Right lobe of liver (tissue), 6 donors: ENCODE data around the gene KCNK3. TPM values are rescaled to one million over a fixed set of nuclear protein-coding genes. Genes with fewer than 3 reads are reported as not detected.

Experiments
- ATAC-seq, 4 donors: fragments of 200-7000 bp; cut with Tn5 transposase; one replicate each; pipeline ENCODE4 v1.9.1; 2020; ENCODE audit warnings: mild to moderate bottlenecking in 4 of 4, moderate library complexity in 4 of 4
- DNase-seq, 3 donors: peaks; one replicate each; pipeline ENCODE4 v3.0.0-alpha.2; 2020
- H3K27ac ChIP-seq, 3 donors: fragments of 200-600 bp; one replicate each; pipeline ENCODE4 v1.8.0; 2022
- H3K27me3 ChIP-seq, 2 donors: fragments of 200-600 bp; one replicate each; pipeline ENCODE4 v1.8.0; 2022
- H3K36me3 ChIP-seq, 4 donors: fragments of 200-600 bp; sonication (generic) in 1 of 4; one replicate each; pipeline versions ENCODE4 v1.5.1 to v1.8.0; 2017 to 2022; ENCODE audit warnings: control low read depth in 1 of 4
- H3K4me1 ChIP-seq, 4 donors: fragments of 200-600 bp; sonication (generic) in 1 of 4; one replicate each; pipeline versions ENCODE4 v1.5.1 to v1.8.0; 2017 to 2022; ENCODE audit warnings: control low read depth in 1 of 4
- H3K4me3 ChIP-seq, 3 donors: fragments of 200-600 bp; one replicate each; pipeline ENCODE4 v1.8.0; 2022
- H3K9me3 ChIP-seq, 4 donors: fragments of 200-600 bp; sonication (generic) in 1 of 4; one replicate each; pipeline versions ENCODE4 v1.5.1 to v1.8.0; 2017 to 2022; ENCODE audit warnings: control low read depth in 1 of 4
- POLR2A ChIP-seq: fragments of 450-650 bp; IDR thresholded peaks from one replicate; pipeline ENCODE4 v1.6.1; 2017; ENCODE audit warnings: antibody characterized with exemption, mild to moderate bottlenecking
- WGBS: methylation state at CpG from one replicate; pipeline ENCODE4 v1.1.6; 2018; ENCODE audit warnings: low coverage, low lambda C conversion rate; ENCODE audit not compliant: insufficient coverage; ENCODE audit errors: missing lambda C conversion rate; 5-methylcytosine and 5-hydroxymethylcytosine counted together
- intact Hi-C, 2 donors: fragments of 100-400 bp; cut with DNase I; formaldehyde crosslinking; loops; one replicate each; pipeline versions ENCODE4 v1.11.2 to v1.14.1; 2022
- total RNA-seq, 6 experiments: library from RNA; depleted of rRNA in 2 of 6; stranded (reverse); fragments of >200 nt in 2 of 6; fragmentation: NEBNext Ultra II Directional in 3 of 6; extraction: Animal tissue kit (Norgen Biotek cat#: 25700) in 3 of 6; gene quantifications; one replicate each; pipeline versions ENCODE4 v1.1.0 to v1.2.4, GENCODE V29; 2016 to 2023
- TF ChIP-seq, protein P1 (sequence below), 4 donors: fragments of 200-600 bp in 3 of 4; fragments of 450-650 bp in 1 of 4; IDR thresholded peaks; one replicate each; pipeline versions ENCODE4 v1.5.1 to v1.8.0; 2016 to 2022; ENCODE audit warnings: antibody characterized with exemption in 4 of 4, mild to moderate bottlenecking in 2 of 4
- donor health status: DM: no; HTN: yes; CAD: no.
- donor health status: DM: no; HTN: no; CAD: no.
- donor health status: DM: no; HTN: no; CAD: no.
- donor health status: DM: no; HTN: yes; CAD: no.
- donor health status: DM: no; HTN: yes; CAD: no.

Gene KCNK3
- total RNA-seq, 6 experiments from 2014 or later: 0.18 to 0.43 (median 0.33) TPM

DNA sequence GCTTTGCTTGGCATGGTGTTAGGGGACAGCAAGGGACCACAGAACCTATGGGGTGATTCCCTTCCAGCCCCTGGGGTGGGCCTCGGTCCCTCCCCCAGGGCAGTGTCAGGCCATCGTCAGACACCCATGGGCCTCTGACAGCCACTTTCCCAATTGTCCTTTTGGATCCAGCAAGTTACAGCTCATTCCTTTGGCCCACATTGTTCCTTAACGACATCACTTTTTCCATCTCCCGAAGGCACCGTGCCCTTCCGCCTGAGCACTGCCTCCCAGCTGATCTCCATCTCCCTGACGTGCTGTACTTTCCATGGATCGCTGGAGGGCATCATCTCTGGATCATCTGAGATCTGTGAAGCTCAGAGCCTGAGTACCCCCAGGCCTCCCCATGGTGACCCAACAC is 10.4 kb upstream of the KCNK3 start:
- ATAC-seq (no peak), DNase-seq (peak in 1 of 3 donors; percentile 1)
- 73% methylated on average over 6 of the region's 8 CpGs for WGBS
- intact Hi-C loops: no loop called here
- no peaks in the 10 kb centered on the region for H3K4me1 ChIP-seq
- H3K4me3 ChIP-seq: no peak overlapping the region
- H3K27me3 ChIP-seq: no peaks in the 10 kb centered on the region
- no peaks in the 10 kb centered on the region for H3K9me3 ChIP-seq
- H3K27ac ChIP-seq: no peak overlapping the region
- TF ChIP-seq, protein P1, sequence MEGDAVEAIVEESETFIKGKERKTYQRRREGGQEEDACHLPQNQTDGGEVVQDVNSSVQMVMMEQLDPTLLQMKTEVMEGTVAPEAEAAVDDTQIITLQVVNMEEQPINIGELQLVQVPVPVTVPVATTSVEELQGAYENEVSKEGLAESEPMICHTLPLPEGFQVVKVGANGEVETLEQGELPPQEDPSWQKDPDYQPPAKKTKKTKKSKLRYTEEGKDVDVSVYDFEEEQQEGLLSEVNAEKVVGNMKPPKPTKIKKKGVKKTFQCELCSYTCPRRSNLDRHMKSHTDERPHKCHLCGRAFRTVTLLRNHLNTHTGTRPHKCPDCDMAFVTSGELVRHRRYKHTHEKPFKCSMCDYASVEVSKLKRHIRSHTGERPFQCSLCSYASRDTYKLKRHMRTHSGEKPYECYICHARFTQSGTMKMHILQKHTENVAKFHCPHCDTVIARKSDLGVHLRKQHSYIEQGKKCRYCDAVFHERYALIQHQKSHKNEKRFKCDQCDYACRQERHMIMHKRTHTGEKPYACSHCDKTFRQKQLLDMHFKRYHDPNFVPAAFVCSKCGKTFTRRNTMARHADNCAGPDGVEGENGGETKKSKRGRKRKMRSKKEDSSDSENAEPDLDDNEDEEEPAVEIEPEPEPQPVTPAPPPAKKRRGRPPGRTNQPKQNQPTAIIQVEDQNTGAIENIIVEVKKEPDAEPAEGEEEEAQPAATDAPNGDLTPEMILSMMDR (IDR thresholded peaks at IDR 0.05): no peak
- TF ChIP-seq POLR2A: no peak
- no peaks in the 10 kb centered on the region for H3K36me3 ChIP-seq

DNA sequence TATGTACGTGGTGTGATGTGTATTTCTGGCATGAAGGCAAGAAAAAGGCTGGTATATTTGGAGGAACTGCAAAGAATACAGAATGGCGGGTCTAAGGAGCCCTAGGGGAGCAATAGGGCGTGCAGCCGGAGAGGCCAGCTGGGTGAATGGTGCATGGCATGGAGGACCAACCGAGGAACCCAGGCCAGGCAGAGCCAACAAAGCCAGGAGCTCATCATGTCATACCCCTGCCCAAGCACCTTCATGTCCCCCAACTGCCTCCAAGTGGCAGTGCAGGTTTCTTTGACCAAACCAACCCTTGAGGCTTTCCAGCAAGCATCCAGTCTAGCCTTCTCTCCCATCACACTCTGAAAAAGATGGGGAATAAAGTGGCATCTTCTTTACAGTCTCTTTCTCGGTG is 8.9 kb upstream of the KCNK3 start:
- Histone ChIP-seq H3K4me1 (no peaks in the 10 kb centered on the region), H3K9me3 (no peaks in the 10 kb centered on the region), H3K27me3 (no peaks in the 10 kb centered on the region), H3K4me3 (no peak overlapping the region), H3K27ac (no peak overlapping the region), H3K36me3 (no peaks in the 10 kb centered on the region)
- no peak for ATAC-seq
- 53% methylated on average over 2 of the region's 6 CpGs for WGBS
- DNase-seq: peak in 1 of 3 donors; percentile 32
- intact Hi-C loops: no loop called here
- TF ChIP-seq POLR2A: no peak
- TF ChIP-seq, protein P1 (IDR thresholded peaks at IDR 0.05): no peak

DNA sequence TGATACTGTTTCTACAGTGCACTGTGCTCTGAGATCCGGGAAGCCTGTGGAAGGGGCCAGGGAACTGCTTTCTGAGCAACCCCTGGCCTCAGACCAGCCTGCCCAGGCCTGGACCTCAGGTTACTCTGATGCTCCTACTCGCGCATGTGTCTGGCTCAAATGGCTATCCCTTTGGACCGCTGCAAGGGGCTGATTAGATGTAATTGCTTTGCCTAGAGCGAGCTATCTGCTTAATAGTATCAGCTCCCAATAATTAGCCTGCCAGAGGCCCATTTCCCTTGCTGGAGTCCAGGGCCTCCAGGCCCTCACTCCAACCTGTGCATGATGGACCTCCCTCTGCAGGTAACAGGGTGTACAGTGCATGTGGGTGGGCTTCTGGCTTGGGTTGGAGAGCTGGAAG is 7.2 kb upstream of the KCNK3 start:
- no peaks in the 10 kb centered on the region for H3K36me3 ChIP-seq
- H3K4me3 ChIP-seq: no peak overlapping the region
- no peak for ATAC-seq
- H3K4me1 ChIP-seq: no peaks in the 10 kb centered on the region
- H3K27ac ChIP-seq: no peak overlapping the region
- DNase-seq: peak in 1 of 3 donors; percentile 9
- intact Hi-C loops: no loop called here
- WGBS: 50% methylated on average over 1 of the region's 5 CpGs
- no peak for TF ChIP-seq POLR2A
- TF ChIP-seq, protein P1 (IDR thresholded peaks at IDR 0.05): no peak
- H3K9me3 ChIP-seq: no peaks in the 10 kb centered on the region
- no peaks in the 10 kb centered on the region for H3K27me3 ChIP-seq

DNA sequence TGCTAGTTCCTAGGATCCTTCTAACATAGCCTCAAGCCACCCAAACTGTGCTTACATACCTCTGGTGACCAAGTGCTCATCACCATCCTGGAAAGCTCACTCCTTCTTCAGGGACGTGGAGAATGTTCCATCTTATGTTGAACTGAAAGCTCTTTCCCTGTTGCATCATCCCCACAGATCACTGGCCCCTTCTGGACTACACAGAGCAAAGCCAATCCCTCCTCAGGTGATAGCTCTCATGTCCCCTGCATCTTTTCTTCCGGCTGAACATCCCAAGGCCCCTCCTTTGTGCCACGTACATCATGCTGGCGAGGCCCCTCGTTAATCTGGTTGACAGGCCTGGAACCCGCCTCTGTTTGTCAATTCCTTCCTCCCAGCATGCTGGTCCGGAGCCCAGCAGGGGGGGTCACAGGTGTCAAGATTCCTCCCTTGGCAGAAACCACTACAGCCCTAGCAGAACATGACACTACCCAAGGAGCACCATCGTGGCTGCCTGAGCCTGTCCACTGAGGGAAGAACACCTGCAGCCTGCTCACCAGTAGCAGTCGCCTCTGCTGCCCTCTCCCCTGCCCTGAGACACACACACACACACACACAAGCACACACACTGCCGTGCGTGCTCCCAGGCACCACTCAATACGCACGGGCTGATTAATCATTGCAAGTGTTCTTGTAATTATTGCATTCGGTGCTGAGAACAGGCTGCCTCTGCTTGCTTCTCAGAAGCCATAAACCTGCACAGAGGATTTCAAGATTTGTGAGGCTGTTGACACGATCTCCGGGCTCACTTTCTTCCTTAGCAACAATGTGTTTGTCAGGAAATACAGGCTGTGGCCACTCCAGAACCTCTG is 6.3 kb upstream of the KCNK3 start:
- H3K27me3 ChIP-seq: no peaks in the 10 kb centered on the region
- no peaks in the 10 kb centered on the region for H3K4me1 ChIP-seq
- DNase-seq (peak in 1 of 3 donors; percentile 36), ATAC-seq (no peak)
- H3K36me3 ChIP-seq: no peaks in the 10 kb centered on the region
- 13% methylated on average over 10 of the region's 16 CpGs for WGBS
- no peak for TF ChIP-seq POLR2A
- TF ChIP-seq, protein P1 (IDR thresholded peaks at IDR 0.05): no peak
- H3K9me3 ChIP-seq: no peaks in the 10 kb centered on the region
- intact Hi-C loops: no loop called here
- H3K4me3 ChIP-seq: no peak overlapping the region
- H3K27ac ChIP-seq: no peak overlapping the region
